Cardiac muscle cell (in vitro differentiated cells and primary cell): ENCODE data around the gene MYO1E. TPM values are rescaled to one million over a fixed set of nuclear protein-coding genes. Genes with fewer than 3 reads are reported as not detected.
"Not testable (repeated sequence)": the region's sequence is repeated elsewhere in the genome, so short reads cannot be mapped to it uniquely, and the experiment has no call there.

Experiments used
- DNase-seq, 2 donors: peaks; one replicate each; pipeline versions ENCODE4 v3.0.0 to v3.0.0-alpha.2; 2010 to 2017; ENCODE audit warnings: low read depth in 1 of 2, low spot score in 1 of 2
- H3K27ac ChIP-seq: fragments of 200-600 bp; sonication (generic); 2 replicates; pipeline ENCODE4 v1.5.1; 2016
- H3K27me3 ChIP-seq: fragments of 200-600 bp; sonication (generic); 2 replicates; pipeline ENCODE4 v1.6.0; 2016; ENCODE audit warnings: control low read depth
- H3K36me3 ChIP-seq: fragments of 200-600 bp; sonication (generic); 2 replicates; pipeline ENCODE4 v1.5.1; 2016; ENCODE audit warnings: control low read depth
- H3K4me1 ChIP-seq: fragments of 200-600 bp; sonication (generic); 2 replicates; pipeline ENCODE4 v1.8.1; 2017; ENCODE audit warnings: low read depth, mild to moderate bottlenecking, mixed run types
- H3K4me3 ChIP-seq: fragments of 200-600 bp; sonication (generic); 2 replicates; pipeline ENCODE4 v1.5.1; 2016; ENCODE audit warnings: mild to moderate bottlenecking
- H3K9me3 ChIP-seq: fragments of 200-600 bp; sonication (generic); 2 replicates; pipeline ENCODE4 v1.5.1; 2017; ENCODE audit warnings: low read depth, mild to moderate bottlenecking, control low read depth
- CTCF ChIP-seq: IDR thresholded peaks from 2 replicates; pipeline ENCODE4 v1.5.1; 2012; ENCODE audit warnings: low read depth, mild to moderate bottlenecking, low read length
- polyA plus RNA-seq: library from polyadenylated mRNA; unstranded; fragments of >200 nt; fragmentation: Nextera tagmentation; extraction: Ambion mirVana; gene quantifications from 2 replicates; pipeline ENCODE4 v1.2.1, GENCODE V29; 2016
- total RNA-seq: library from RNA; depleted of rRNA; stranded (reverse); fragments of >200 nt; gene quantifications from 2 replicates; pipeline ENCODE4 v1.2.3, GENCODE V29; 2016

MYO1E gene
- total and polyA plus RNA-seq, 2 experiments from 2014 or later: 22.0 to 27.7 TPM

DNA sequence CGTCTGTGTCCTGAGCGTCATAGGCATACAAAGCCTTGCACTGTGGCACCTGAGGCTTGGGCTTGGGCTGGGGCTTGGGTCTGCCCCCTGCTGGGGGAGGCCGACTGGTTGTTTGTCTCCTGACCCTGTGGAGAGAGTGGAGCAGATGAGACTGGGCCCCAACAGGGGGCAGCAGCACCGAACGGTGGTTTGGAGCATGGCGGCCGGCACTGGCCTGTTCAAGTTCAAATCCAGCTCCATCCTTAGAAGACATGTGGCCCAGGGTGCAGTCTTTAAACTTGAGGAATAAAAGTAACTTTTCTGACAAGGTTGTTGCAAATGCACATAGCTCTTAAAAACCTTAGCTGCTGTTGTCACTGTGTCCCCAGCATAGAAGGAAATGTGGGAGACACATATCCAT lies 234.4 kb downstream of the MYO1E start:
- H3K27ac ChIP-seq: no peak overlapping the region

DNA sequence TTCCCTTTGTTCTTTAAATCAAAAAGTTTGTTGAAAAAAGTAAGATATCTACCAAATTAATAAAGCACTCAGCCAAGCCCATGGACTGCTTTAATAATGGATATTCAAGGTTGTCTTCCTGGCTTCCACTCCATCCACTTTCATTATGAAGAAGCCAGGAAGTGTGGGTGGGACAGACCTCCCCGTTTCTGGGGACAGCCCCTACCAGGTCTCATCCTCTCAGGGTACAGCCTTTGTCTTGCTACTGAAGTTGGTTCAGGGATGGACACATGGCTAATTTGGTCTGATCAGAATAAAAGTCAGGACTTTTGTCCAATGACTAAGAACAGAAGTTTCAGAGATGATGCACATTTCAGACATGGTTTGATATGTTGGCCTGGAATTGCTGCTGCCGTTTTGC lies 235.1 kb downstream of the MYO1E start:
- H3K27ac ChIP-seq: no peak overlapping the region
- no peaks in the 10 kb centered on the region for H3K9me3 ChIP-seq
- no peaks in the 10 kb centered on the region for H3K4me1 ChIP-seq
- TF ChIP-seq CTCF: no peak
- no peak overlapping the region for H3K4me3 ChIP-seq
- peaks cover 8% of the 10 kb centered on the region for H3K36me3 ChIP-seq
- no peaks in the 10 kb centered on the region for H3K27me3 ChIP-seq
- no peak for DNase-seq

More for the DNA sequence above, 234.4 kb downstream of the MYO1E start:
- DNase-seq: peak; percentile 44 to 58
- H3K4me1 ChIP-seq: no peaks in the 10 kb centered on the region
- TF ChIP-seq CTCF: peak; percentile 67
- peaks cover 8% of the 10 kb centered on the region for H3K36me3 ChIP-seq
- no peaks in the 10 kb centered on the region for H3K27me3 ChIP-seq
- H3K4me3 ChIP-seq: no peak overlapping the region
- no peaks in the 10 kb centered on the region for H3K9me3 ChIP-seq

GRCh38 chr15:59133929-59134427 lies 238.7 kb downstream of the MYO1E start:
- H3K4me3 ChIP-seq: no peak overlapping the region
- H3K27ac ChIP-seq: no peak overlapping the region
- DNase-seq: no peak
- TF ChIP-seq CTCF: no peak
- peaks cover 8% of the 10 kb centered on the region for H3K36me3 ChIP-seq
- no peaks in the 10 kb centered on the region for H3K27me3 ChIP-seq
- H3K9me3 ChIP-seq: no peaks in the 10 kb centered on the region
- no peaks in the 10 kb centered on the region for H3K4me1 ChIP-seq

- H3K27ac ChIP-seq: no peak overlapping the region
- peaks cover 8% of the 10 kb centered on the region for H3K36me3 ChIP-seq
- no peak overlapping the region for H3K4me3 ChIP-seq
Observed at GRCh38 chr15:59131969-59132562, 240.6 kb downstream of the MYO1E start.

DNA sequence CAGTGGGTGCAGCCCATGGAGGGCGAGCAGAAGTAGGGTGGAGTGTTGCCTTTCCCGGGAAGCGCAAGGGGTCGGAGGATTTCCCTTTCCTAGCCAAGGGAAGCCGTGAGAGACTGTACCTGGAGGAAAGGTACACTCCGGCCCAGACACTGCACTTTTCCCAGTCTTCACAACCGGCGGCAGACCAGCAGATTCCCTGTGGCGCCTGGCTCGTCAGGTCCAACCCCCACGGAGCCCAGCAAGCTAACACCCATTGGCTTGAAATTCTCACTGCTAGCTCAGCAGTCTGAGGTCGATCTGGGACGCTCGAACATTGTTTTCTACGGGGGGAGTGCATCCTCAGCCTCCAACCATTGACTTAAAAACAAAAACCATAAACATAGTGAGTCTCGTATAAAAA lies 241.2 kb downstream of the MYO1E start:
- Histone ChIP-seq H3K4me1 (no peaks in the 10 kb centered on the region), H3K27me3 (no peaks in the 10 kb centered on the region), H3K9me3 (no peaks in the 10 kb centered on the region), H3K4me3 (no peak overlapping the region), H3K36me3 (peaks cover 6% of the 10 kb centered on the region), H3K27ac (no peak overlapping the region)
- no peak for TF ChIP-seq CTCF
- no peak for DNase-seq

More at GRCh38 chr15:59131969-59132562, 240.6 kb downstream of the MYO1E start:
- H3K4me1 ChIP-seq: no peaks in the 10 kb centered on the region
- H3K27me3 ChIP-seq: no peaks in the 10 kb centered on the region
- H3K9me3 ChIP-seq: no peaks in the 10 kb centered on the region
- no peak for TF ChIP-seq CTCF
- no peak for DNase-seq

GRCh38 chr15:59127255-59127654 lies 245.4 kb downstream of the MYO1E start:
- H3K27me3 ChIP-seq, H3K4me1 ChIP-seq, DNase-seq, H3K27ac ChIP-seq, H3K36me3 ChIP-seq, H3K4me3 ChIP-seq, H3K9me3 ChIP-seq: not testable (repeated sequence)

DNA sequence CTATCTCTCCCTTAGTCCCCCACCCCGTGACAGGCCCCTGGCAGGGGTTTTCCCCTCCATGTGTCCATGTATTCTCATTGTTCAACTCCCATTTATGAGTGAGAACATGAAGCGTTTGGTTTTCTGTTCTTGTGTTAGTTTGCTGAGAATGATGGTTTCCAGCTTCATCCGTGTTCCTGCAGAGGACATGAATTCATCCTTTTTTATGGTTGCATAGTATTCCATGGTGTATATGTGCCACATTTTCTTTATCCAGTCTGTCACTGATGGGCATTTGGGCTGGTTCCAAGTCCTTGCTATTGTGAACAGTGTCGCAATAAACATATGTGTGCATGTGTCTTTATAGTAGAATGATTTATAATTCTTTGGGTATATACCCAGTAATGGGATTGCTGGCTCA lies 247.0 kb downstream of the MYO1E start:
- not testable (repeated sequence) for H3K4me1 ChIP-seq, H3K36me3 ChIP-seq, H3K27me3 ChIP-seq, H3K27ac ChIP-seq, DNase-seq, H3K4me3 ChIP-seq, H3K9me3 ChIP-seq
